Gastroesophageal sphincter (tissue), 4 donors: ENCODE measurements around the gene SMTN. TPM values are rescaled to one million over a fixed set of nuclear protein-coding genes. Genes with fewer than 3 reads are reported as not detected.

Experiments used
- ATAC-seq: fragments of 150-250 bp; one replicate; pipeline ENCODE4 v1.9.1; 2016; ENCODE audit warnings: mild to moderate bottlenecking, moderate library complexity
- H3K27ac ChIP-seq, 4 donors: fragments of 200-600 bp; sonication (generic) in 3 of 4; 1 replicate in 3 of 4; 2 replicates in 1 of 4; pipeline ENCODE4 v1.5.1; 2016 to 2019
- H3K27me3 ChIP-seq: fragments of 200-600 bp; sonication (generic); one replicate; pipeline ENCODE4 v1.5.1; 2019
- H3K36me3 ChIP-seq, 2 donors: fragments of 200-600 bp; sonication (generic); one replicate each; pipeline ENCODE4 v1.5.1; 2019; ENCODE audit warnings: control low read depth in 1 of 2
- H3K4me1 ChIP-seq, 3 donors: fragments of 200-600 bp; sonication (generic); 1 replicate in 2 of 3; 2 replicates in 1 of 3; pipeline ENCODE4 v1.5.1; 2016 to 2019; ENCODE audit warnings: control low read depth in 2 of 3
- H3K4me3 ChIP-seq, 2 donors: fragments of 200-600 bp; sonication (generic); one replicate each; pipeline ENCODE4 v1.5.1; 2019; ENCODE audit warnings: mild to moderate bottlenecking in 1 of 2, moderate library complexity in 1 of 2
- H3K9me3 ChIP-seq, 3 donors: fragments of 200-600 bp; sonication (generic); one replicate each; pipeline ENCODE4 v1.5.1; 2017 to 2019; ENCODE audit warnings: control low read depth in 2 of 3
- CTCF ChIP-seq, 4 experiments: fragments of 200-600 bp in 2 of 4; fragments of 450-650 bp in 2 of 4; sonication (generic) in 1 of 4; IDR thresholded peaks; one replicate each; pipeline ENCODE4 v1.5.1; 2017 to 2019; ENCODE audit warnings: antibody characterized with exemption in 4 of 4, mild to moderate bottlenecking in 2 of 4, moderate library complexity in 2 of 4
- EP300 ChIP-seq: sonication (generic); formaldehyde crosslinking; IDR thresholded peaks from one replicate; pipeline ENCODE4 v1.6.1; 2017; ENCODE audit warnings: antibody characterized with exemption, mild to moderate bottlenecking
- POLR2A ChIP-seq, 2 donors: fragments of 450-650 bp; IDR thresholded peaks; one replicate each; pipeline ENCODE4 v1.6.1; 2017; ENCODE audit warnings: antibody characterized with exemption in 2 of 2, mild to moderate bottlenecking in 2 of 2, moderate library complexity in 1 of 2
- POLR2AphosphoS5 ChIP-seq: sonication (generic); formaldehyde crosslinking; IDR thresholded peaks from one replicate; pipeline ENCODE4 v1.6.1; 2017; ENCODE audit warnings: antibody characterized with exemption
- WGBS, 2 donors: methylation state at CpG; one replicate each; pipeline ENCODE4 v1.1.5; 2018; ENCODE audit warnings: low coverage in 1 of 2; 5-methylcytosine and 5-hydroxymethylcytosine counted together
- total RNA-seq, 4 donors: library from RNA; depleted of rRNA; stranded (reverse); fragments of >200 nt; gene quantifications; one replicate each; pipeline ENCODE4 v1.1.0, GENCODE V29; 2016

The SMTN gene
- total RNA-seq, 4 donors from 2014 or later, result 900 to 1,687 (median 1,274) TPM

- peak overlapping the region; percentile 78 to 90 (median 86) for H3K27ac ChIP-seq
- no peak for ATAC-seq
- peaks cover 9 to 75% (median 28%) of the 10 kb centered on the region in 3 donors for H3K4me1 ChIP-seq
Observed at GRCh38 chr22:31040542-31041398, 40.3 kb upstream of the SMTN start.

GRCh38 chr22:31044262-31044861 lies 36.8 kb upstream of the SMTN start:
- TF ChIP-seq CTCF (IDR thresholded peaks at IDR 0.05) (no peak), POLR2AphosphoS5 (peak; percentile 70)
- H3K4me3 ChIP-seq, result no peak overlapping the region
- peaks cover 0 to 4% (median 0%) of the 10 kb centered on the region in 3 donors for H3K9me3 ChIP-seq
- H3K27me3 ChIP-seq, result no peaks in the 10 kb centered on the region
- peak; percentile 74 for ATAC-seq
- H3K36me3 ChIP-seq, result no peaks in the 10 kb centered on the region
- peaks cover 3 to 58% (median 21%) of the 10 kb centered on the region in 3 donors for H3K4me1 ChIP-seq
- H3K27ac ChIP-seq, result peak overlapping the region; percentile 67 to 92 (median 90)
- WGBS, 2 donors, result 14 to 22% methylated on average over 6 to 8 of the region's 13 CpGs

More at GRCh38 chr22:31040542-31041398, 40.3 kb upstream of the SMTN start:
- WGBS, 2 donors, result 10 to 50% methylated on average over 1 to 3 of the region's 3 CpGs
- no peak overlapping the region for H3K4me3 ChIP-seq
- no peaks in the 10 kb centered on the region for H3K36me3 ChIP-seq
- H3K27me3 ChIP-seq, result no peaks in the 10 kb centered on the region
- H3K9me3 ChIP-seq, result peaks cover 0 to 4% (median 0%) of the 10 kb centered on the region in 3 donors
- TF ChIP-seq CTCF (IDR thresholded peaks at IDR 0.05) (no peak), EP300 (no peak), POLR2A (IDR thresholded peaks at IDR 0.05) (no peak), POLR2AphosphoS5 (no peak)

- WGBS, 2 donors, result 78 to 100% methylated on average over 1 to 4 of the region's 4 CpGs
Observed at GRCh38 chr22:31045900-31046538, 35.1 kb upstream of the SMTN start.

GRCh38 chr22:31046539-31047226 lies 34.4 kb upstream of the SMTN start:
- Histone ChIP-seq H3K4me3 (no peak overlapping the region), H3K9me3 (no peaks in the 10 kb centered on the region), H3K27me3 (no peaks in the 10 kb centered on the region), H3K4me1 (peaks cover 0 to 48% (median 12%) of the 10 kb centered on the region in 3 donors), H3K27ac (peak overlapping the region in 3 of 4 donors; percentile 89 to 92 (median 90)), H3K36me3 (no peaks in the 10 kb centered on the region)
- ATAC-seq, result peak; percentile 44
- WGBS, 2 donors, result 78 to 82% methylated on average over 7 to 8 of the region's 11 CpGs
- TF ChIP-seq POLR2AphosphoS5 (no peak), EP300 (no peak), CTCF (IDR thresholded peaks at IDR 0.05) (no peak), POLR2A (IDR thresholded peaks at IDR 0.05) (no peak)

More at GRCh38 chr22:31045900-31046538, 35.1 kb upstream of the SMTN start:
- H3K4me1 ChIP-seq, result peaks cover 0 to 47% (median 12%) of the 10 kb centered on the region in 3 donors
- no peaks in the 10 kb centered on the region for H3K27me3 ChIP-seq
- H3K9me3 ChIP-seq, result peaks cover 0 to 2% (median 0%) of the 10 kb centered on the region in 3 donors
- peak overlapping the region; percentile 9 to 92 (median 90) for H3K27ac ChIP-seq
- H3K4me3 ChIP-seq, result no peak overlapping the region
- no peaks in the 10 kb centered on the region for H3K36me3 ChIP-seq
- no peak for ATAC-seq
- TF ChIP-seq CTCF (IDR thresholded peaks at IDR 0.05) (no peak), POLR2AphosphoS5 (no peak), POLR2A (IDR thresholded peaks at IDR 0.05) (no peak), EP300 (no peak)
